Breast epithelium (tissue), 3 donors: ENCODE data around the gene NAV2.

Source experiments
- POLR2A ChIP-seq: fragments of 450-650 bp; IDR thresholded peaks from one replicate; pipeline ENCODE4 v1.6.1; 2016; ENCODE audit warnings: antibody characterized with exemption, mild to moderate bottlenecking, moderate library complexity
- POLR2AphosphoS5 ChIP-seq, 3 donors: sonication (generic); formaldehyde crosslinking; IDR thresholded peaks; one replicate each; pipeline ENCODE4 v1.6.1; 2017; ENCODE audit warnings: antibody characterized with exemption in 3 of 3
- TF ChIP-seq, protein P1 (sequence below), 3 donors: fragments of 450-650 bp; IDR thresholded peaks; one replicate each; pipeline ENCODE4 v1.5.1; 2016 to 2017; ENCODE audit warnings: antibody characterized with exemption in 3 of 3, mild to moderate bottlenecking in 3 of 3, moderate library complexity in 3 of 3

DNA sequence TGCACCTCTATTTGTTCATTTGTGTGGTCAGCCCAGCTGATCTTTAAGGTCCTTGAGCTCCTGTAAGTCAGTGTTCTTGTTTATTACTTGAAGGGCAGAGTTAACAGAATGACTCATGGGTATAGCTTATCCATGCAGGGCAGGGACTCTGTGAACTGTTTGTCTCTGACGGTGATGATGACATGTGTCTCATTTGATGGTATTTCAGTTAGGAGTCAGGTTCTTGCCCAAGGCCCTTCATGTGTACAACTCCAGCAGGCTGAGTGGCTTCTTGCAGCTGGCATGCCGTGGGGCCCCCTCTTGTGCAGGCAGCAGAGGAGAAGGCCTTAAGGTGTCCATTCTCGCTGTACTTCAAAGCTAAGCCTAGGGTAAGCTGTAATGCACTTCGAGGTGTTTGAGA is 282.5 kb downstream of the NAV2 start:
- TF ChIP-seq, protein P1, sequence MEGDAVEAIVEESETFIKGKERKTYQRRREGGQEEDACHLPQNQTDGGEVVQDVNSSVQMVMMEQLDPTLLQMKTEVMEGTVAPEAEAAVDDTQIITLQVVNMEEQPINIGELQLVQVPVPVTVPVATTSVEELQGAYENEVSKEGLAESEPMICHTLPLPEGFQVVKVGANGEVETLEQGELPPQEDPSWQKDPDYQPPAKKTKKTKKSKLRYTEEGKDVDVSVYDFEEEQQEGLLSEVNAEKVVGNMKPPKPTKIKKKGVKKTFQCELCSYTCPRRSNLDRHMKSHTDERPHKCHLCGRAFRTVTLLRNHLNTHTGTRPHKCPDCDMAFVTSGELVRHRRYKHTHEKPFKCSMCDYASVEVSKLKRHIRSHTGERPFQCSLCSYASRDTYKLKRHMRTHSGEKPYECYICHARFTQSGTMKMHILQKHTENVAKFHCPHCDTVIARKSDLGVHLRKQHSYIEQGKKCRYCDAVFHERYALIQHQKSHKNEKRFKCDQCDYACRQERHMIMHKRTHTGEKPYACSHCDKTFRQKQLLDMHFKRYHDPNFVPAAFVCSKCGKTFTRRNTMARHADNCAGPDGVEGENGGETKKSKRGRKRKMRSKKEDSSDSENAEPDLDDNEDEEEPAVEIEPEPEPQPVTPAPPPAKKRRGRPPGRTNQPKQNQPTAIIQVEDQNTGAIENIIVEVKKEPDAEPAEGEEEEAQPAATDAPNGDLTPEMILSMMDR (IDR thresholded peaks at IDR 0.05), result no peak
- no peak for TF ChIP-seq POLR2A
- no peak for TF ChIP-seq POLR2AphosphoS5 (IDR thresholded peaks at IDR 0.05)
